Measurements from ENCODE around the gene NUP160. TPM values are rescaled to one million over a fixed set of nuclear protein-coding genes. Genes with fewer than 3 reads are reported as not detected.
A peak's percentile ranks its signal among the peaks of the same experiment; 100 is the strongest.
"Not testable (repeated sequence)": the region's sequence is repeated elsewhere in the genome, so short reads cannot be mapped to it uniquely, and the experiment has no call there.

Gene NUP160
- total RNA-seq, 3 donors from 2014 or later (not counting 1 experiment from before 2014, with no cell fraction given), result 36.6 to 53.3 (median 43.5) TPM

GRCh38 chr11:47797633-47798032 is 50.5 kb downstream of the NUP160 start:
- intact Hi-C loops (cut with micrococcal nuclease), result no loop called here
- peak in 1 of 2 donors; percentile 20 for DNase-seq
- ATAC-seq, result no peak
- Histone ChIP-seq H3K36me3 (ENCODE audit: control insufficient read depth, insufficient read depth, low read length) (peaks cover 72% of the 10 kb centered on the region), H3K27me3 (ENCODE audit: control insufficient read depth, insufficient read depth, low read length) (no peaks in the 10 kb centered on the region), H3K4me3 (ENCODE audit: low read length) (no peak overlapping the region), H3K27ac (ENCODE audit: low read length) (no peak overlapping the region), H3K9me3 (ENCODE audit: control insufficient read depth, insufficient read depth, low read length) (no peaks in the 10 kb centered on the region), H3K4me1 (ENCODE audit: control insufficient read depth, insufficient read depth, low read length) (no peaks in the 10 kb centered on the region)
- no peaks in the 10 kb centered on the region for H3K27me3 Mint-ChIP-seq (ENCODE audit: low read depth in 2 of 2)
- H3K36me3 Mint-ChIP-seq, result peaks cover 24% of the 10 kb centered on the region
- no peaks in the 10 kb centered on the region for H3K9me3 Mint-ChIP-seq
- no peaks in the 10 kb centered on the region for H3K4me1 Mint-ChIP-seq
- WGBS (ENCODE audit: insufficient coverage), result 96% methylated on average over 3 of the region's 4 CpGs
- peak overlapping the region in 1 of 2 donors; percentile 20 for H3K27ac Mint-ChIP-seq
- H3K4me3 Mint-ChIP-seq, result no peak overlapping the region
- TF ChIP-seq, protein P1, sequence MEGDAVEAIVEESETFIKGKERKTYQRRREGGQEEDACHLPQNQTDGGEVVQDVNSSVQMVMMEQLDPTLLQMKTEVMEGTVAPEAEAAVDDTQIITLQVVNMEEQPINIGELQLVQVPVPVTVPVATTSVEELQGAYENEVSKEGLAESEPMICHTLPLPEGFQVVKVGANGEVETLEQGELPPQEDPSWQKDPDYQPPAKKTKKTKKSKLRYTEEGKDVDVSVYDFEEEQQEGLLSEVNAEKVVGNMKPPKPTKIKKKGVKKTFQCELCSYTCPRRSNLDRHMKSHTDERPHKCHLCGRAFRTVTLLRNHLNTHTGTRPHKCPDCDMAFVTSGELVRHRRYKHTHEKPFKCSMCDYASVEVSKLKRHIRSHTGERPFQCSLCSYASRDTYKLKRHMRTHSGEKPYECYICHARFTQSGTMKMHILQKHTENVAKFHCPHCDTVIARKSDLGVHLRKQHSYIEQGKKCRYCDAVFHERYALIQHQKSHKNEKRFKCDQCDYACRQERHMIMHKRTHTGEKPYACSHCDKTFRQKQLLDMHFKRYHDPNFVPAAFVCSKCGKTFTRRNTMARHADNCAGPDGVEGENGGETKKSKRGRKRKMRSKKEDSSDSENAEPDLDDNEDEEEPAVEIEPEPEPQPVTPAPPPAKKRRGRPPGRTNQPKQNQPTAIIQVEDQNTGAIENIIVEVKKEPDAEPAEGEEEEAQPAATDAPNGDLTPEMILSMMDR (IDR thresholded peaks at IDR 0.05), result no peak

GRCh38 chr11:47791774-47792430 is 56.2 kb downstream of the NUP160 start:
- no peaks in the 10 kb centered on the region for H3K27me3 ChIP-seq (ENCODE audit: control insufficient read depth, insufficient read depth, low read length)
- Mint-ChIP-seq H3K27ac (no peak overlapping the region), H3K9me3 (no peaks in the 10 kb centered on the region), H3K4me1 (peaks cover 4 to 5% of the 10 kb centered on the region in 2 donors), H3K4me3 (no peak overlapping the region), H3K36me3 (peaks cover 7% of the 10 kb centered on the region), H3K27me3 (ENCODE audit: low read depth in 2 of 2) (no peaks in the 10 kb centered on the region)
- DNase-seq (no peak), ATAC-seq (no peak)
- 100% methylated on average over 1 of the region's 4 CpGs for WGBS (ENCODE audit: insufficient coverage)
- H3K36me3 ChIP-seq (ENCODE audit: control insufficient read depth, insufficient read depth, low read length), result peaks cover 65% of the 10 kb centered on the region
- H3K9me3 ChIP-seq (ENCODE audit: control insufficient read depth, insufficient read depth, low read length), result no peaks in the 10 kb centered on the region
- H3K4me3 ChIP-seq (ENCODE audit: low read length), result no peak overlapping the region
- peaks cover 4% of the 10 kb centered on the region for H3K4me1 ChIP-seq (ENCODE audit: control insufficient read depth, insufficient read depth, low read length)
- TF ChIP-seq, protein P1 (IDR thresholded peaks at IDR 0.05), result no peak
- intact Hi-C loops (cut with micrococcal nuclease), result no loop called here
- H3K27ac ChIP-seq (ENCODE audit: low read length), result no peak overlapping the region

GRCh38 chr11:47790017-47790416 is 58.1 kb downstream of the NUP160 start:
- H3K4me3 Mint-ChIP-seq; H3K27ac Mint-ChIP-seq; DNase-seq; H3K9me3 Mint-ChIP-seq; H3K27me3 ChIP-seq (ENCODE audit: control insufficient read depth, insufficient read depth, low read length); ATAC-seq; H3K4me1 ChIP-seq (ENCODE audit: control insufficient read depth, insufficient read depth, low read length); H3K4me3 ChIP-seq (ENCODE audit: low read length); H3K4me1 Mint-ChIP-seq; H3K27ac ChIP-seq (ENCODE audit: low read length); intact Hi-C loops (cut with micrococcal nuclease); H3K27me3 Mint-ChIP-seq (ENCODE audit: low read depth in 2 of 2); H3K9me3 ChIP-seq (ENCODE audit: control insufficient read depth, insufficient read depth, low read length): not testable (repeated sequence)
- peaks cover 13% of the 10 kb centered on the region for H3K36me3 Mint-ChIP-seq
- WGBS (ENCODE audit: insufficient coverage), result 98% methylated on average over 8 of the region's 8 CpGs
- peaks cover 66% of the 10 kb centered on the region for H3K36me3 ChIP-seq (ENCODE audit: control insufficient read depth, insufficient read depth, low read length)

- Histone ChIP-seq H3K27ac (ENCODE audit: low read length) (no peak overlapping the region), H3K4me3 (ENCODE audit: low read length) (no peak overlapping the region), H3K4me1 (ENCODE audit: control insufficient read depth, insufficient read depth, low read length) (peaks cover 4% of the 10 kb centered on the region), H3K9me3 (ENCODE audit: control insufficient read depth, insufficient read depth, low read length) (no peaks in the 10 kb centered on the region), H3K27me3 (ENCODE audit: control insufficient read depth, insufficient read depth, low read length) (no peaks in the 10 kb centered on the region), H3K36me3 (ENCODE audit: control insufficient read depth, insufficient read depth, low read length) (peaks cover 72% of the 10 kb centered on the region)
- DNase-seq (no peak), ATAC-seq (peak in 1 of 3 donors; percentile 15)
- 71% methylated on average over 7 of the region's 7 CpGs for WGBS (ENCODE audit: insufficient coverage)
- Mint-ChIP-seq H3K27me3 (ENCODE audit: low read depth in 2 of 2) (no peaks in the 10 kb centered on the region), H3K27ac (peak overlapping the region in 1 of 2 donors; percentile 27), H3K9me3 (no peaks in the 10 kb centered on the region), H3K4me3 (no peak overlapping the region), H3K4me1 (peaks cover 4 to 5% of the 10 kb centered on the region in 2 donors), H3K36me3 (peaks cover 22% of the 10 kb centered on the region)
- TF ChIP-seq, protein P1 (IDR thresholded peaks at IDR 0.05), result no peak
- intact Hi-C loops (cut with micrococcal nuclease), result no loop called here
Measured at GRCh38 chr11:47788181-47788580, 60.0 kb downstream of the NUP160 start.

All from natural killer cell (primary cell).